Colon (tissue), 2 donors: ENCODE results near the gene SMIM28.

Experiments
- FAIRE-seq: peaks from 2 replicates; lab custom pipeline; 2012; peaks lifted over from hg19 to GRCh38; lab: Jason Lieb, UNC
- donor health status: control.
- donor health status: control.

The SMIM28 gene

GRCh38 chr6:138374230-138374629 lies 3.5 kb upstream of the SMIM28 start:
- no peak for FAIRE-seq

GRCh38 chr6:138374815-138375214 lies 2.9 kb upstream of the SMIM28 start:
- no peak for FAIRE-seq

- FAIRE-seq: no peak
These were observed 663 bp upstream of the SMIM28 start for GRCh38 chr6:138377042-138377441.

GRCh38 chr6:138378463-138378862 lies 758 bp downstream of the SMIM28 start:
- FAIRE-seq: no peak

- FAIRE-seq: no peak
These were observed 5.0 kb downstream of the SMIM28 start for GRCh38 chr6:138382498-138383265.

- FAIRE-seq: no peak
These were observed 6.1 kb downstream of the SMIM28 start for GRCh38 chr6:138383776-138384175.

GRCh38 chr6:138386897-138387296 lies 9.2 kb downstream of the SMIM28 start:
- no peak for FAIRE-seq

- no peak for FAIRE-seq
These were observed 10.1 kb downstream of the SMIM28 start for GRCh38 chr6:138387577-138388368.

GRCh38 chr6:138389551-138389950 lies 11.8 kb downstream of the SMIM28 start:
- no peak for FAIRE-seq

- no peak for FAIRE-seq
These were observed 16.4 kb downstream of the SMIM28 start for GRCh38 chr6:138393871-138394783.

- FAIRE-seq: no peak
These were observed 19.0 kb downstream of the SMIM28 start for GRCh38 chr6:138396709-138397108.

- no peak for FAIRE-seq
These were observed 19.7 kb downstream of the SMIM28 start for GRCh38 chr6:138397128-138398122.

GRCh38 chr6:138400326-138400725 lies 22.6 kb downstream of the SMIM28 start:
- FAIRE-seq: no peak

- FAIRE-seq: no peak
These were observed 24.5 kb downstream of the SMIM28 start for GRCh38 chr6:138401960-138402837.

GRCh38 chr6:138402838-138403187 lies 25.1 kb downstream of the SMIM28 start:
- FAIRE-seq: no peak

GRCh38 chr6:138403324-138403800 lies 25.7 kb downstream of the SMIM28 start:
- FAIRE-seq: no peak

GRCh38 chr6:138403801-138404665 lies 26.3 kb downstream of the SMIM28 start, which contains the start of gene HEBP2:
Gene HEBP2 (plus strand): TSS chr6:138404223. CDS start chr6:138404496, 273 bp downstream.
- no peak for FAIRE-seq

- FAIRE-seq: no peak
These were observed 27.1 kb downstream of the SMIM28 start for GRCh38 chr6:138404666-138405337.
